ENCODE data around the gene NOX1.
"Not testable (repeated sequence)": the region's sequence is repeated elsewhere in the genome, so short reads cannot be mapped to it uniquely, and the experiment has no call there.

DNA sequence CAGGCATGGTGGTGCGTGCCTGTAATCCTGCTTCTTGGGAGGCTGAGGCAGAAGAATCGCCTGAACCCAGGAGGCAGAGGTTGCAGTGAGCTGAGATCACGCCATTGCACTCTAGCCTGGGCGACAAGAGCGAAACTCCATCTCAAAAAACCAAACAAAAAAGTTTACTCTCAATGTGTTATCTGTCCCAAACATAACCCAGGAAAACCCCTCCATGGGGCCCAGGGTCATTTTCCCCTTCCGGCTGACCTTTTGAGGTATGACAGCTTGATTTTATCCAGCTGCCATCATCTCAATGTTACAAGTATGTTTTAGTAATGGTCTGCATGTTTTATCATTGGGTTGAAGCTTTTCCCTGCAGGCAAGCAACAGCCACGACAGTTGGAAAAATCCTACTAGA is 77.8 kb downstream of the NOX1 start:
- TF ChIP-seq, protein P1, sequence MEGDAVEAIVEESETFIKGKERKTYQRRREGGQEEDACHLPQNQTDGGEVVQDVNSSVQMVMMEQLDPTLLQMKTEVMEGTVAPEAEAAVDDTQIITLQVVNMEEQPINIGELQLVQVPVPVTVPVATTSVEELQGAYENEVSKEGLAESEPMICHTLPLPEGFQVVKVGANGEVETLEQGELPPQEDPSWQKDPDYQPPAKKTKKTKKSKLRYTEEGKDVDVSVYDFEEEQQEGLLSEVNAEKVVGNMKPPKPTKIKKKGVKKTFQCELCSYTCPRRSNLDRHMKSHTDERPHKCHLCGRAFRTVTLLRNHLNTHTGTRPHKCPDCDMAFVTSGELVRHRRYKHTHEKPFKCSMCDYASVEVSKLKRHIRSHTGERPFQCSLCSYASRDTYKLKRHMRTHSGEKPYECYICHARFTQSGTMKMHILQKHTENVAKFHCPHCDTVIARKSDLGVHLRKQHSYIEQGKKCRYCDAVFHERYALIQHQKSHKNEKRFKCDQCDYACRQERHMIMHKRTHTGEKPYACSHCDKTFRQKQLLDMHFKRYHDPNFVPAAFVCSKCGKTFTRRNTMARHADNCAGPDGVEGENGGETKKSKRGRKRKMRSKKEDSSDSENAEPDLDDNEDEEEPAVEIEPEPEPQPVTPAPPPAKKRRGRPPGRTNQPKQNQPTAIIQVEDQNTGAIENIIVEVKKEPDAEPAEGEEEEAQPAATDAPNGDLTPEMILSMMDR (IDR thresholded peaks at IDR 0.05): not testable (repeated sequence)
- not testable (repeated sequence) for TF ChIP-seq POLR2A, POLR2AphosphoS5 (IDR thresholded peaks at IDR 0.05)

Measured in transverse colon (tissue), 4 donors.